Measurements from ENCODE around the gene CAP2. TPM values are rescaled to one million over a fixed set of nuclear protein-coding genes. Genes with fewer than 3 reads are reported as not detected.

Gene CAP2, protein sequence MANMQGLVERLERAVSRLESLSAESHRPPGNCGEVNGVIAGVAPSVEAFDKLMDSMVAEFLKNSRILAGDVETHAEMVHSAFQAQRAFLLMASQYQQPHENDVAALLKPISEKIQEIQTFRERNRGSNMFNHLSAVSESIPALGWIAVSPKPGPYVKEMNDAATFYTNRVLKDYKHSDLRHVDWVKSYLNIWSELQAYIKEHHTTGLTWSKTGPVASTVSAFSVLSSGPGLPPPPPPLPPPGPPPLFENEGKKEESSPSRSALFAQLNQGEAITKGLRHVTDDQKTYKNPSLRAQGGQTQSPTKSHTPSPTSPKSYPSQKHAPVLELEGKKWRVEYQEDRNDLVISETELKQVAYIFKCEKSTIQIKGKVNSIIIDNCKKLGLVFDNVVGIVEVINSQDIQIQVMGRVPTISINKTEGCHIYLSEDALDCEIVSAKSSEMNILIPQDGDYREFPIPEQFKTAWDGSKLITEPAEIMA
- total RNA-seq: 0.49 and 1.2 TPM in 2 replicates

DNA sequence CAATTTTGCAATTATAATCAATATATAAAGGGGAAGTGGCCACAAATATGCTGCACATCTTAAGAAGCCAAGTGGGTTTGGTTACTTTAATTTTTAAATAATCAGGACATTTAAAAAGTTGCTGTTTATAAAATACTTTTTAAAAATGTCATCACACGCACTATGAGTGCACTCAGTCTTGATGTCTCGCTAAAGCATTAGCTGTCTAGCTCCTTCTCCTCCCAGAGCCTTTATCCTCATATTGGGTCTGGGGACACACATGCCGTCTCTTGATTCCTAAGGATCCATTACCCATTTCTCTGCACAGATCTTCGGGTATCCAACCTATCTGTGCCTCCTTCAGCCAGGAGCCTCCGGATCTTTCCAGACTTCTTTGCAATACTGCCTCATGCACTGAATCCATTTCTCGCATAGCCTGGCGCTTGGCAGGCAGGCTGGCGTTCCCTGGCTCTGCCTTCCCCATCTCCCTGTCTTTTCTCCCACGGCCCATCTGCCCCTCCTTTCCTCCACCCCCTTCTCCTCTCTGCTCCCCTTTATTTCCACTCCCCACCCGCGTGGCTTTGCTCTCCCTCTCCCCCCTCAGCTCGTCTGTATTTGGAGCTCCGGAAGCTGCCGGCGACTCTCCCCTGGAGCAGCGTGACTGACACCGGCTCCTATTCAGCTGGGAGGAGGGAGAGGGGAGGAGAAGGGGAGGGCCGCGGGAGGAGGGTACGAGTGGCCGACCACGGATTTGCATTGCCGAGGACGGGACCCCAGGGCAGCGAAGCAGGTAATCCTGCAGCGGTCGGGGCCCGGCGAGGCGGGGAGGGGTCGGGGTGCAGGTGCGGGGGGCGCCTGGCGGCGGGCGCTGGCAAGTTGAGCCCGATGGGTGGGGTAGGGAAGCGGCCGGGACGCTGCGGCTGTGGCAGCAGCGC, at the start of gene CAP2:
Gene CAP2, plus strand, starts transcription at position 618 of the 914 bp plus-strand sequence. CDS start 27,961 bp downstream, outside the sequence.

DNA sequence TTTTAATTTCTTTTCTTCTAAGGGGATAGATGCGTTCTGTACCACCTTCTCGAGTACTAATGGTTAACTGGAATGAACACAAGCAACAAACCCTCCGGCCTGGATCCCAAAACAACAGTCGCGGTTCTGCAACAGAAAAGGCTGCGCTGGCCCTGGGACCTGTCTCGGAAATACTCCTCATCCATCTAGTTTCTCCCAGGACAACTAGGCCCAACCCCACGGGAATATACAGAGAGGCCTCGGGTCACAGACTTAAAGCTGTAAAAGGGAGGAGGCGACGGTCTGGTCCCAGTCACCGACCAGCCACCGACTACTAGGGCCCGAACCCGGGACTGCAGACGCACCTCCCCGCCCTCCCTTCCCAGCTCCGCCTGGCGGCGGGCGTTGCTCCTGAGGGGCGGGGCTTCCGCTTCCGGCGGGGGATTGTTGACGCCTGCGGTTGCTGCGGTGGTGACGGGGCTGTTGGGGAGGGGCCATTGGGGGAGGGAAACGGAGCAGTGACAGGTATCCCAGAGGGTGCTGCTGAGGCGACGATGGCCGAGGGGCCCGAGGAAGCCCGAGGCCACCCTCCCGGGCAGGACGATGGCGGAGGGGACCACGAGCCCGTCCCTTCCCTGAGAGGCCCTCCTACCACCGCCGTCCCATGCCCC, 206.6 kb downstream of the CAP2 start, which contains the start of gene FAM8A1:
Gene FAM8A1, plus strand, starts transcription at position 426 of the 650 bp plus-strand sequence. Its CDS starts 108 bp downstream, at position 534.

Other genes with a start within 250 kb of the CAP2 start
- gene RBM24, start 112.2 kb upstream of the CAP2 start, total RNA-seq: 0.25 TPM in 1 of 2 replicates, not detected in the other
- 28.4 and 30.0 TPM in 2 replicates for gene FAM8A1, start 206.7 kb downstream of the CAP2 start, total RNA-seq

Data from cardiac ventricle fibroblast (primary cell).